A673 (cell line): ENCODE data around the gene ACTR3.

ENCODE experiments used
- EZH2 ChIP-seq: fragments of 200-600 bp; sonication (generic); IDR thresholded peaks from 2 replicates; pipeline ENCODE4 v1.6.1; 2017; ENCODE audit warnings: borderline replicate concordance, low read depth, mild to moderate bottlenecking, mixed read lengths, antibody characterized with exemption, low read length; ENCODE audit not compliant: poor library complexity, severe bottlenecking
- TF ChIP-seq, protein P1 (sequence below): fragments of 300-800, 200-600 bp; sonication (generic); conservative IDR thresholded peaks from 2 replicates; pipeline ENCODE4 v1.5.1; 2017; ENCODE audit warnings: low read depth, mild to moderate bottlenecking, antibody characterized with exemption, low read length, moderate library complexity, mixed read lengths

DNA sequence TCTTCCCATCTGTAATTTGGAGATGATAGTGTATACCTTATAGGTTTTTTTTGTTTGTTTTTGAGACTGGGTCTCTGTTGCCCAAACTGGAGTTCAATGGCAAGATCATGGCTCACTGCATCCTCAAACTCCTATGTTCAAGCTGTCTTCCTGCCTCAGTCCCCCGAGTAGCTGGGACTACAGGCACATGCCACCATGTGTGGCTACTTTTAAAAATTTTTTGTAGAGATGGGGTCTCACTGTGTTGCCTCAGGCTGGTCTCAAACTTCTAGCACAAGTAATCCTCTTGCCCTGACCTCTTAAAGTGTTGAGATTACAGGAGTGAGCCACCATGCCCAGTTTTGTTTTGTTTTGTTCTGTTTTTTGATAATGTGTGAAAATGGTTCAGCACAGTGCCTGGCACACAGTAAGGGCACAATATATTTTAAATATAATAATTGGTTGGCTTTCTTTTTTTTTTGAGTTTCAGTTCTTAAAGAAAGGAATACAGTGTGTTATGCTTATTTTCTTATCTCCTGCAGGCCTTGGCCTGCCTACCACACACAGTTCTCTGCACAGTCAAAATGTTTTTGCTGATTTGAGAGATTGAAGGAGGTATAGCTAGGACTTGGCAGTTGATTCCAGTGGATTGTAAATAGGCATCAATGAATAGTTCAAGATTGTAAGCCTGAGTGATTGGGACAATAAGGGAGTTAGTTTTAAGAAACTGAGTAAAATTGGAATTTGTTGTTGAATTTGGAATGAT lies 6.1 kb downstream of the ACTR3 start:
- TF ChIP-seq, protein P1, sequence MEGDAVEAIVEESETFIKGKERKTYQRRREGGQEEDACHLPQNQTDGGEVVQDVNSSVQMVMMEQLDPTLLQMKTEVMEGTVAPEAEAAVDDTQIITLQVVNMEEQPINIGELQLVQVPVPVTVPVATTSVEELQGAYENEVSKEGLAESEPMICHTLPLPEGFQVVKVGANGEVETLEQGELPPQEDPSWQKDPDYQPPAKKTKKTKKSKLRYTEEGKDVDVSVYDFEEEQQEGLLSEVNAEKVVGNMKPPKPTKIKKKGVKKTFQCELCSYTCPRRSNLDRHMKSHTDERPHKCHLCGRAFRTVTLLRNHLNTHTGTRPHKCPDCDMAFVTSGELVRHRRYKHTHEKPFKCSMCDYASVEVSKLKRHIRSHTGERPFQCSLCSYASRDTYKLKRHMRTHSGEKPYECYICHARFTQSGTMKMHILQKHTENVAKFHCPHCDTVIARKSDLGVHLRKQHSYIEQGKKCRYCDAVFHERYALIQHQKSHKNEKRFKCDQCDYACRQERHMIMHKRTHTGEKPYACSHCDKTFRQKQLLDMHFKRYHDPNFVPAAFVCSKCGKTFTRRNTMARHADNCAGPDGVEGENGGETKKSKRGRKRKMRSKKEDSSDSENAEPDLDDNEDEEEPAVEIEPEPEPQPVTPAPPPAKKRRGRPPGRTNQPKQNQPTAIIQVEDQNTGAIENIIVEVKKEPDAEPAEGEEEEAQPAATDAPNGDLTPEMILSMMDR = no peak
- no peak for TF ChIP-seq EZH2
